ENCODE data around the gene HINT3. TPM values are rescaled to one million over a fixed set of nuclear protein-coding genes. Genes with fewer than 3 reads are reported as not detected.
"Not testable (repeated sequence)": the region's sequence is repeated elsewhere in the genome, so short reads cannot be mapped to it uniquely, and the experiment has no call there.

HINT3 gene
- 16.3 to 17.5 TPM (median 17.2 TPM) in 3 replicates for total RNA-seq

GRCh38 chr6:125956506-125957390 is at the start of gene HINT3:
Gene HINT3, plus strand, starts transcription at chr6:125956770. Its CDS starts 208 bp downstream, at chr6:125956978.
- no peaks in the 10 kb centered on the region for H3K9me3 Mint-ChIP-seq
- peak; percentile 97 for TF ChIP-seq CTCF (IDR thresholded peaks at IDR 0.05; ENCODE audit: unreplicated experiment)
- peak; percentile 94 to 99 for DNase-seq (ENCODE audit: low spot score in 2 of 2, unreplicated experiment in 2 of 2)
- H3K4me3 Mint-ChIP-seq = no peak within 1 kb of the TSS
- no peak within 1 kb of the TSS for H3K27ac Mint-ChIP-seq
- H3K4me1 Mint-ChIP-seq = peaks cover 4% of the 10 kb centered on the region
- H3K36me3 Mint-ChIP-seq = no peaks in the 10 kb centered on the region
- H3K27me3 Mint-ChIP-seq (ENCODE audit: low read depth) = no peaks in the 10 kb centered on the region

GRCh38 chr6:125910527-125910926 is 46.0 kb upstream of the HINT3 start:
- no peaks in the 10 kb centered on the region for H3K27me3 Mint-ChIP-seq (ENCODE audit: low read depth)
- H3K4me3 Mint-ChIP-seq = no peak overlapping the region
- peak overlapping the region; percentile 68 for H3K27ac Mint-ChIP-seq
- no peaks in the 10 kb centered on the region for H3K9me3 Mint-ChIP-seq
- no peak for TF ChIP-seq CTCF (IDR thresholded peaks at IDR 0.05; ENCODE audit: unreplicated experiment)
- H3K36me3 Mint-ChIP-seq = peaks cover 7% of the 10 kb centered on the region
- peaks cover 23% of the 10 kb centered on the region for H3K4me1 Mint-ChIP-seq
- DNase-seq (ENCODE audit: low spot score in 2 of 2, unreplicated experiment in 2 of 2) = no peak

GRCh38 chr6:125911051-125911451 is 45.5 kb upstream of the HINT3 start:
- peaks cover 23% of the 10 kb centered on the region for H3K4me1 Mint-ChIP-seq
- not testable (repeated sequence) for H3K9me3 Mint-ChIP-seq; H3K36me3 Mint-ChIP-seq; H3K27me3 Mint-ChIP-seq (ENCODE audit: low read depth); DNase-seq (ENCODE audit: low spot score in 2 of 2, unreplicated experiment in 2 of 2); H3K4me3 Mint-ChIP-seq
- H3K27ac Mint-ChIP-seq = peak overlapping the region; percentile 68

GRCh38 chr6:125912430-125912829 is 44.1 kb upstream of the HINT3 start:
- not testable (repeated sequence) for H3K4me3 Mint-ChIP-seq

GRCh38 chr6:125913145-125913544 is 43.4 kb upstream of the HINT3 start:
- DNase-seq (ENCODE audit: low spot score in 2 of 2, unreplicated experiment in 2 of 2) = no peak
- no peak overlapping the region for H3K4me3 Mint-ChIP-seq
- no peaks in the 10 kb centered on the region for H3K9me3 Mint-ChIP-seq
- H3K4me1 Mint-ChIP-seq = peaks cover 23% of the 10 kb centered on the region
- H3K27me3 Mint-ChIP-seq (ENCODE audit: low read depth) = no peaks in the 10 kb centered on the region
- no peak for TF ChIP-seq CTCF (IDR thresholded peaks at IDR 0.05; ENCODE audit: unreplicated experiment)
- no peak overlapping the region for H3K27ac Mint-ChIP-seq
- H3K36me3 Mint-ChIP-seq = peaks cover 22% of the 10 kb centered on the region

More at GRCh38 chr6:125912430-125912829, 44.1 kb upstream of the HINT3 start:
- H3K9me3 Mint-ChIP-seq; H3K27me3 Mint-ChIP-seq (ENCODE audit: low read depth); DNase-seq (ENCODE audit: low spot score in 2 of 2, unreplicated experiment in 2 of 2); H3K27ac Mint-ChIP-seq: not testable (repeated sequence)
- H3K4me1 Mint-ChIP-seq = peaks cover 23% of the 10 kb centered on the region
- H3K36me3 Mint-ChIP-seq = peaks cover 19% of the 10 kb centered on the region

- TF ChIP-seq CTCF (IDR thresholded peaks at IDR 0.05; ENCODE audit: unreplicated experiment) = no peak
- H3K36me3 Mint-ChIP-seq = peaks cover 22% of the 10 kb centered on the region
- no peak overlapping the region for H3K4me3 Mint-ChIP-seq
- H3K27ac Mint-ChIP-seq = peak overlapping the region; percentile 89
- DNase-seq (ENCODE audit: low spot score in 2 of 2, unreplicated experiment in 2 of 2) = no peak
- no peaks in the 10 kb centered on the region for H3K27me3 Mint-ChIP-seq (ENCODE audit: low read depth)
- H3K9me3 Mint-ChIP-seq = no peaks in the 10 kb centered on the region
- H3K4me1 Mint-ChIP-seq = peaks cover 28% of the 10 kb centered on the region
Measured at GRCh38 chr6:125913864-125914351, 42.7 kb upstream of the HINT3 start.
